H1 (cell line): ENCODE measurements around the gene HBB. TPM values are rescaled to one million over a fixed set of nuclear protein-coding genes. Genes with fewer than 3 reads are reported as not detected.

Source experiments
- POLR2A ChIP-seq, 2 experiments: IDR thresholded peaks; 1 replicate in 1 of 2; 2 replicates in 1 of 2; pipeline ENCODE4 v1.6.1; 2011; ENCODE audit warnings: low read depth in 2 of 2, low read length in 2 of 2, mild to moderate bottlenecking in 2 of 2; ENCODE audit errors: control extremely low read depth in 1 of 2
- SUZ12 ChIP-seq: fragments of 200-600 bp; sonication (generic); IDR thresholded peaks from 2 replicates; pipeline ENCODE4 v1.6.1; 2012; ENCODE audit warnings: mild to moderate bottlenecking, inconsistent platforms, low read length, moderate library complexity, mixed read lengths
- polyA plus RNA-seq, 7 experiments: library from polyadenylated mRNA; depleted of rRNA in 3 of 7; stranded (reverse) in 5 of 7; unstranded in 2 of 7; fragments of >200 nt in 5 of 7; fragments of 200-250 nt in 2 of 7; gene quantifications; 1 replicate in 5 of 7; 2 replicates in 1 of 7; 4 replicates in 1 of 7; pipeline versions ENCODE4 v1.2.1 to v1.2.3, GENCODE V29; 2011 to 2013; ENCODE audit warnings: missing spikeins in 2 of 7, mixed read lengths in 2 of 7
- total RNA-seq: library from RNA; stranded (reverse); fragmentation: NEBNext Ultra II Directional; extraction: Animal tissue kit (Norgen Biotek cat#: 25700); gene quantifications from 2 replicates; pipeline ENCODE4 v1.2.1, GENCODE V29; 2021
- TF ChIP-seq, protein P1 (sequence below): IDR thresholded peaks from 2 replicates; pipeline ENCODE4 v1.6.1; 2012; ENCODE audit warnings: low read length, inconsistent platforms

The HBB gene
- total and polyA plus RNA-seq, 2 of the 8 experiments (the other 6 are each of a cell fraction or from before 2014, with no cell fraction given) = not detected

DNA sequence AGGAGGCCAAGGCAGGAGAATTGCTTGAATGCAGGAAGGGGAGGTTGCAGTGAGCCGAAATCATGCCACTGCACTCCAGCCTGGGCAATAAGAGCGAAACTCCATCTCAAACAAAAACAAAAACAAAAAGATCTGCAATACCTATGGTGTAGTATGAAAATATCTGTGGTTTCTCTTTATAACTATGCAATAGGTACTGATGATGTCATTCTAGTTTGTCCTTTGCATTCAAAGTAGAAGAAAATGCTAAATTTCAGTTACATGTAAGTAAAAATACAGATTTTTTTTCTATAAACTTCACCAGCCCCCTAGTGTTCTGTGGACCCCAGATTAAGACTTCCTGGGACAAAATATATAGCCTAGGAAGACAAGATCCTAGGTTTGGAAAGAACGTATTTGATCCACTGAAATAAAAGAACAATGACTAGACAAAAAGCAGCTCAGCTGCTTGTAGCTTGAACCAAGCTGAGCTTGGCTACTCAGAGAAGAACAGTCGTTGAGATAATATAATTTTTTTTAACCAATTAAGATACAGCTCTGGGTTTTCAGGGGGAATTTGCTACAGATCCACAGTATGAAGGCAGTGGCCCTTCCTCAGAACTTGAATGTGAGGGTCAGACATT is 45.6 kb upstream of the HBB start (continued):
- TF ChIP-seq POLR2A (IDR thresholded peaks at IDR 0.05; ENCODE audit: control extremely low read depth in 1 of 2, low read depth in 2 of 2, low read length in 2 of 2) (no peak), SUZ12 (no peak)
- TF ChIP-seq, protein P1, sequence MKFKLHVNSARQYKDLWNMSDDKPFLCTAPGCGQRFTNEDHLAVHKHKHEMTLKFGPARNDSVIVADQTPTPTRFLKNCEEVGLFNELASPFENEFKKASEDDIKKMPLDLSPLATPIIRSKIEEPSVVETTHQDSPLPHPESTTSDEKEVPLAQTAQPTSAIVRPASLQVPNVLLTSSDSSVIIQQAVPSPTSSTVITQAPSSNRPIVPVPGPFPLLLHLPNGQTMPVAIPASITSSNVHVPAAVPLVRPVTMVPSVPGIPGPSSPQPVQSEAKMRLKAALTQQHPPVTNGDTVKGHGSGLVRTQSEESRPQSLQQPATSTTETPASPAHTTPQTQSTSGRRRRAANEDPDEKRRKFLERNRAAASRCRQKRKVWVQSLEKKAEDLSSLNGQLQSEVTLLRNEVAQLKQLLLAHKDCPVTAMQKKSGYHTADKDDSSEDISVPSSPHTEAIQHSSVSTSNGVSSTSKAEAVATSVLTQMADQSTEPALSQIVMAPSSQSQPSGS = no peak
